Measurements from ENCODE around the gene PREX1. TPM values are rescaled to one million over a fixed set of nuclear protein-coding genes. Genes with fewer than 3 reads are reported as not detected.

The PREX1 gene
- total and polyA plus RNA-seq, 4 donors: 29.5 to 121 (median 69.3) TPM

- DNase-seq: no peak
- no peak for TF ChIP-seq CTCF (IDR thresholded peaks at IDR 0.05; ENCODE audit: control extremely low read depth, extremely low read depth)
- WGBS, 2 donors: 87% methylated on average over 6 of the region's 6 CpGs
- Histone ChIP-seq H3K9ac (ENCODE audit: insufficient read depth in 1 of 2, low read length in 2 of 2) (no peak overlapping the region), H3K27ac (ENCODE audit: low read depth in 1 of 2, low read length in 1 of 2) (no peak overlapping the region), H3K4me3 (no peak overlapping the region), H3K36me3 (ENCODE audit: control insufficient read depth in 4 of 4, insufficient read depth in 4 of 4, low read length in 4 of 4) (peaks cover 0 to 26% (median 0%) of the 10 kb centered on the region in 4 donors), H3K27me3 (ENCODE audit: control insufficient read depth in 3 of 3, insufficient read depth in 3 of 3, low read length in 2 of 3) (peaks cover 0 to 7% (median 0%) of the 10 kb centered on the region in 3 donors), H3K9me3 (ENCODE audit: control insufficient read depth in 4 of 4, insufficient read depth in 3 of 4, low read length in 3 of 4) (no peaks in the 10 kb centered on the region), H3K4me1 (ENCODE audit: control insufficient read depth in 5 of 5, insufficient read depth in 5 of 5, low read length in 5 of 5) (peaks cover 0 to 21% (median 7%) of the 10 kb centered on the region in 5 donors)
- ATAC-seq (ENCODE audit: insufficient read depth, low FRiP score): no peak
Observed at GRCh38 chr20:48667481-48667880, 160.3 kb downstream of the PREX1 start.

GRCh38 chr20:48665785-48666184, 162.0 kb downstream of the PREX1 start:
- H3K27me3 ChIP-seq (ENCODE audit: control insufficient read depth in 3 of 3, insufficient read depth in 3 of 3, low read length in 2 of 3): peaks cover 0 to 3% (median 0%) of the 10 kb centered on the region in 3 donors
- peaks cover 0 to 25% (median 0%) of the 10 kb centered on the region in 4 donors for H3K36me3 ChIP-seq (ENCODE audit: control insufficient read depth in 4 of 4, insufficient read depth in 4 of 4, low read length in 4 of 4)
- H3K4me3 ChIP-seq: no peak overlapping the region
- H3K9ac ChIP-seq (ENCODE audit: insufficient read depth in 1 of 2, low read length in 2 of 2): no peak overlapping the region
- WGBS, 2 donors: 93 to 98% methylated on average over 7 to 8 of the region's 8 CpGs
- H3K9me3 ChIP-seq (ENCODE audit: control insufficient read depth in 4 of 4, insufficient read depth in 3 of 4, low read length in 3 of 4): no peaks in the 10 kb centered on the region
- ATAC-seq (ENCODE audit: insufficient read depth, low FRiP score) (no peak), DNase-seq (no peak)
- peaks cover 0 to 21% (median 7%) of the 10 kb centered on the region in 5 donors for H3K4me1 ChIP-seq (ENCODE audit: control insufficient read depth in 5 of 5, insufficient read depth in 5 of 5, low read length in 5 of 5)
- TF ChIP-seq CTCF (IDR thresholded peaks at IDR 0.05; ENCODE audit: control extremely low read depth, extremely low read depth): no peak
- no peak overlapping the region for H3K27ac ChIP-seq (ENCODE audit: low read depth in 1 of 2, low read length in 1 of 2)

GRCh38 chr20:48662711-48663110, 165.1 kb downstream of the PREX1 start:
- H3K36me3 ChIP-seq (ENCODE audit: control insufficient read depth in 4 of 4, insufficient read depth in 4 of 4, low read length in 4 of 4): peaks cover 0 to 28% (median 0%) of the 10 kb centered on the region in 4 donors
- peaks cover 0 to 1% (median 0%) of the 10 kb centered on the region in 5 donors for H3K4me1 ChIP-seq (ENCODE audit: control insufficient read depth in 5 of 5, insufficient read depth in 5 of 5, low read length in 5 of 5)
- H3K9ac ChIP-seq (ENCODE audit: insufficient read depth in 1 of 2, low read length in 2 of 2): no peak overlapping the region
- H3K27me3 ChIP-seq (ENCODE audit: control insufficient read depth in 3 of 3, insufficient read depth in 3 of 3, low read length in 2 of 3): no peaks in the 10 kb centered on the region
- H3K27ac ChIP-seq (ENCODE audit: low read depth in 1 of 2, low read length in 1 of 2): peak overlapping the region in 1 of 2 donors; percentile 27
- WGBS, 2 donors: 74 to 93% methylated on average over 6 of the region's 6 CpGs
- no peak overlapping the region for H3K4me3 ChIP-seq
- H3K9me3 ChIP-seq (ENCODE audit: control insufficient read depth in 4 of 4, insufficient read depth in 3 of 4, low read length in 3 of 4): peaks cover 0 to 5% (median 0%) of the 10 kb centered on the region in 4 donors
- ATAC-seq (ENCODE audit: insufficient read depth, low FRiP score): no peak
- no peak for TF ChIP-seq CTCF (IDR thresholded peaks at IDR 0.05; ENCODE audit: control extremely low read depth, extremely low read depth)
- DNase-seq: no peak

Data from lung (tissue), 12 donors.